Activated T-cell treated with anti-CD3 and anti-CD28 coated beads, Interleukin-2, amount 50 U/mL, for 24 hours (primary cell): ENCODE measurements around the gene TRPC3.
"Not testable (repeated sequence)": the region's sequence is repeated elsewhere in the genome, so short reads cannot be mapped to it uniquely, and the experiment has no call there.

Source experiments
- DNase-seq: peaks from one replicate; pipeline ENCODE4 v3.0.0-alpha.2; 2020
- H3K27ac Mint-ChIP-seq: 2 replicates; pipeline ENCODE4 v1.8.0; 2020; ENCODE audit warnings: mild to moderate bottlenecking, mixed read lengths
- H3K27me3 Mint-ChIP-seq: 2 replicates; pipeline ENCODE4 v1.8.0; 2020; ENCODE audit warnings: mixed read lengths
- H3K36me3 Mint-ChIP-seq: 2 replicates; pipeline ENCODE4 v1.8.0; 2020; ENCODE audit warnings: low read depth, mixed read lengths
- H3K4me1 Mint-ChIP-seq: 2 replicates; pipeline ENCODE4 v1.8.0; 2020; ENCODE audit warnings: low read depth, mixed read lengths
- H3K4me3 Mint-ChIP-seq: 2 replicates; pipeline ENCODE4 v1.8.0; 2020; ENCODE audit warnings: mild to moderate bottlenecking, moderate library complexity, mixed read lengths
- H3K9me3 Mint-ChIP-seq: 2 replicates; pipeline ENCODE4 v1.8.0; 2020; ENCODE audit warnings: mixed read lengths

Gene TRPC3

GRCh38 chr4:121932212-121932974 lies 19.5 kb downstream of the TRPC3 start:
- Mint-ChIP-seq H3K4me1 (no peaks in the 10 kb centered on the region), H3K36me3 (no peaks in the 10 kb centered on the region), H3K27ac (no peak overlapping the region), H3K27me3 (peaks cover 39% of the 10 kb centered on the region), H3K9me3 (no peaks in the 10 kb centered on the region), H3K4me3 (no peak overlapping the region)
- no peak for DNase-seq

- no peak overlapping the region for H3K27ac Mint-ChIP-seq
- H3K27me3 Mint-ChIP-seq, result peaks cover 32% of the 10 kb centered on the region
- no peaks in the 10 kb centered on the region for H3K4me1 Mint-ChIP-seq
- no peak overlapping the region for H3K4me3 Mint-ChIP-seq
- H3K36me3 Mint-ChIP-seq, result no peaks in the 10 kb centered on the region
- no peaks in the 10 kb centered on the region for H3K9me3 Mint-ChIP-seq
- DNase-seq, result no peak
Measured at GRCh38 chr4:121930304-121930703, 21.6 kb downstream of the TRPC3 start.

GRCh38 chr4:121927948-121928347 lies 23.9 kb downstream of the TRPC3 start:
- Mint-ChIP-seq H3K4me1 (no peaks in the 10 kb centered on the region), H3K4me3 (no peak overlapping the region), H3K36me3 (no peaks in the 10 kb centered on the region), H3K27me3 (peaks cover 25% of the 10 kb centered on the region), H3K9me3 (no peaks in the 10 kb centered on the region), H3K27ac (no peak overlapping the region)
- DNase-seq, result no peak

- not testable (repeated sequence) for DNase-seq, H3K4me3 Mint-ChIP-seq, H3K36me3 Mint-ChIP-seq, H3K4me1 Mint-ChIP-seq, H3K9me3 Mint-ChIP-seq, H3K27ac Mint-ChIP-seq
- H3K27me3 Mint-ChIP-seq, result peaks cover 12% of the 10 kb centered on the region
Measured at GRCh38 chr4:121926490-121926889, 25.4 kb downstream of the TRPC3 start.

GRCh38 chr4:121923306-121923705 lies 28.6 kb downstream of the TRPC3 start:
- peaks cover 6% of the 10 kb centered on the region for H3K27me3 Mint-ChIP-seq
- no peaks in the 10 kb centered on the region for H3K4me1 Mint-ChIP-seq
- no peak overlapping the region for H3K4me3 Mint-ChIP-seq
- no peak overlapping the region for H3K27ac Mint-ChIP-seq
- no peak for DNase-seq
- no peaks in the 10 kb centered on the region for H3K9me3 Mint-ChIP-seq
- no peaks in the 10 kb centered on the region for H3K36me3 Mint-ChIP-seq

GRCh38 chr4:121913667-121914066 lies 38.2 kb downstream of the TRPC3 start:
- DNase-seq, result no peak
- no peaks in the 10 kb centered on the region for H3K27me3 Mint-ChIP-seq
- H3K4me3 Mint-ChIP-seq, result no peak overlapping the region
- H3K9me3 Mint-ChIP-seq, result no peaks in the 10 kb centered on the region
- peaks cover 13% of the 10 kb centered on the region for H3K4me1 Mint-ChIP-seq
- no peaks in the 10 kb centered on the region for H3K36me3 Mint-ChIP-seq
- no peak overlapping the region for H3K27ac Mint-ChIP-seq

- Mint-ChIP-seq H3K27ac (no peak overlapping the region), H3K27me3 (peaks cover 7% of the 10 kb centered on the region), H3K36me3 (no peaks in the 10 kb centered on the region), H3K4me1 (peaks cover 2% of the 10 kb centered on the region), H3K9me3 (no peaks in the 10 kb centered on the region), H3K4me3 (no peak overlapping the region)
- DNase-seq, result no peak
Measured at GRCh38 chr4:121908346-121908745, 43.5 kb downstream of the TRPC3 start.

GRCh38 chr4:121900132-121900983 lies 51.5 kb downstream of the TRPC3 start:
- Mint-ChIP-seq H3K9me3 (no peaks in the 10 kb centered on the region), H3K4me3 (no peak overlapping the region), H3K27ac (no peak overlapping the region), H3K36me3 (no peaks in the 10 kb centered on the region), H3K4me1 (peaks cover 9% of the 10 kb centered on the region), H3K27me3 (peaks cover 11% of the 10 kb centered on the region)
- peak; percentile 36 for DNase-seq

- Mint-ChIP-seq H3K4me3 (no peak overlapping the region), H3K36me3 (no peaks in the 10 kb centered on the region), H3K9me3 (no peaks in the 10 kb centered on the region), H3K27ac (no peak overlapping the region), H3K4me1 (peaks cover 9% of the 10 kb centered on the region), H3K27me3 (peaks cover 1% of the 10 kb centered on the region)
- peak; percentile 35 for DNase-seq
Measured at GRCh38 chr4:121898150-121898549, 53.7 kb downstream of the TRPC3 start.

- Mint-ChIP-seq H3K4me3 (no peak overlapping the region), H3K4me1 (peaks cover 5% of the 10 kb centered on the region), H3K36me3 (no peaks in the 10 kb centered on the region), H3K27ac (no peak overlapping the region), H3K9me3 (no peaks in the 10 kb centered on the region), H3K27me3 (peaks cover 26% of the 10 kb centered on the region)
- DNase-seq, result no peak
Measured at GRCh38 chr4:121888134-121888533, 63.7 kb downstream of the TRPC3 start.

GRCh38 chr4:121885115-121885514 lies 66.7 kb downstream of the TRPC3 start:
- Mint-ChIP-seq H3K27me3 (peaks cover 38% of the 10 kb centered on the region), H3K4me3 (no peak overlapping the region), H3K9me3 (no peaks in the 10 kb centered on the region), H3K27ac (no peak overlapping the region), H3K4me1 (peaks cover 5% of the 10 kb centered on the region), H3K36me3 (no peaks in the 10 kb centered on the region)
- DNase-seq, result no peak

GRCh38 chr4:121881158-121881557 lies 70.7 kb downstream of the TRPC3 start:
- Mint-ChIP-seq H3K27me3 (peaks cover 44% of the 10 kb centered on the region), H3K9me3 (no peaks in the 10 kb centered on the region), H3K27ac (no peak overlapping the region), H3K4me3 (no peak overlapping the region), H3K36me3 (no peaks in the 10 kb centered on the region), H3K4me1 (peaks cover 5% of the 10 kb centered on the region)
- DNase-seq, result no peak

GRCh38 chr4:121879135-121879534 lies 72.7 kb downstream of the TRPC3 start:
- Mint-ChIP-seq H3K27me3 (peaks cover 40% of the 10 kb centered on the region), H3K4me3 (no peak overlapping the region), H3K9me3 (no peaks in the 10 kb centered on the region), H3K4me1 (no peaks in the 10 kb centered on the region), H3K27ac (no peak overlapping the region), H3K36me3 (no peaks in the 10 kb centered on the region)
- DNase-seq, result no peak

- Mint-ChIP-seq H3K27me3 (peaks cover 44% of the 10 kb centered on the region), H3K4me1 (peaks cover 4% of the 10 kb centered on the region), H3K4me3 (no peak overlapping the region), H3K36me3 (no peaks in the 10 kb centered on the region), H3K27ac (no peak overlapping the region), H3K9me3 (no peaks in the 10 kb centered on the region)
- DNase-seq, result no peak
Measured at GRCh38 chr4:121877041-121877773, 74.7 kb downstream of the TRPC3 start.
